ENCODE measurements around the gene CDKAL1.
"Not testable (repeated sequence)": the region's sequence is repeated elsewhere in the genome, so short reads cannot be mapped to it uniquely, and the experiment has no call there.

The CDKAL1 gene

GRCh38 chr6:20755631-20756030 is 221.4 kb downstream of the CDKAL1 start:
- no peak for DNase-seq

DNA sequence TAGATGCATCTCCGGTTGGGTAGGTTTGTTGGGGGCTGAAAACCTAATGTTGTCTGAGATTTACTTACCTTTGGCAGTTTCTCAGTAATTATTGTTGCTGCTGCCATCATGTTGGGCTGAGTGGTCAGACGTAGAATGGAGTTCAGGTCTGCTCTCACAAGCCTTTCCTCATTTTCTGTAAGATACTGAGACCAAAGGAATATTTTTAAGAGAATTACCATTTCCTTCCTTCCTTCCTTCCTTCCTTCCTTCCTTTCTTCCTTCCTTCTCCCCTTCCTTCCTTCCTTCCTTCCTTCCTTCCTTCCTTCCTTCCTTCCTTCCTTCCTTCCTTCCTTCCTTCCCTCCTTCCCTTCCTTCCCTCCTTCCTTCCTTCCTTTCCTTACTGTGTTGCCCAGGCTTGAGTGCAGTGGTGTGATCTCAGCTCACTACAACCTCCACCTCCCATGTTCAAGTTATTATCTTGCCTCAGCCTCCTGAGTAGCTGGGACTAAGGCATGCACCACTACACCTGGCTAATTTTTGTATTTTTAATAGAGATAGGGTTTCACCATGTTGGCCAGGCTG is 222.4 kb downstream of the CDKAL1 start:
- not testable (repeated sequence) for DNase-seq

DNA sequence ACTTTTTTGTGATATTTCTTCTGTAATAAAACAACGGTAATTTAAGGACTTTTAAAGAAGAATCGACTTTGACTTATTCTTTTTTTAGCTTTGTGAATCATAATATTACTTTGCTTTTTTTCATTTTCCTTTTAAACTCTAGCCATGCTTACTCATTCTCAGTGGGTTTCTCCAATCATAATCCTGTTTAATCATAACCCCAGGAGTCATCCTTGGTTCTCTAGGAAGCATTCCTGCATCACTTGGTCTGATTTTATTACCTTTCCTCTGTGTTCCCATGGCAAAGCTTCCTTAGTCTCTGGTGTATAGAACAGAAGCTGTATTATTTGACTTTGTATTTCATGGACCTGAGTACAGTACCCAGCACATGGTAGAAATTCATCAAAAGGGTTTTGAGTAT is 223.5 kb downstream of the CDKAL1 start:
- DNase-seq = no peak

- no peak for DNase-seq
Observed at GRCh38 chr6:20763296-20763695, 229.0 kb downstream of the CDKAL1 start.

- no peak for DNase-seq
Observed at GRCh38 chr6:20769631-20770030, 235.4 kb downstream of the CDKAL1 start.

DNA sequence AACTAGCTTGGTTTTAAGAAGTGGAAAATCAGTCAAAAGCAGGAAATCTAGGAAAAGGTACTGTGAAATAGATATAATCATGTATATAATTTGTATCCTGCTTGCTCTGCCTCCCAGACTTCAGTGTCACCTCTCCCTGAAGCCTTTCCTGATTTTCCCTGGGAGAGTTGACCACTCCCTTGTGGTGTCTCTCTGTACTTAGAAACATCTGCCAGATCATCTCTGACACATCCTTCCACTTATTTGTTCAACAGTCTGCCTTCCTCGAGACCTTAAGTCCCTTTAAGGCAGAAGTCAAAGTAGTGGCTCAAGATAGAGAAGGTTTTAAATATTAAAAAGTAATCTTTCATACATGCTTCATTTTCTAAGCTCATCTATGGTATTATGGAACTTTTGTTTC is 236.5 kb downstream of the CDKAL1 start:
- DNase-seq = no peak

GRCh38 chr6:20771409-20771808 is 237.2 kb downstream of the CDKAL1 start:
- no peak for DNase-seq

DNA sequence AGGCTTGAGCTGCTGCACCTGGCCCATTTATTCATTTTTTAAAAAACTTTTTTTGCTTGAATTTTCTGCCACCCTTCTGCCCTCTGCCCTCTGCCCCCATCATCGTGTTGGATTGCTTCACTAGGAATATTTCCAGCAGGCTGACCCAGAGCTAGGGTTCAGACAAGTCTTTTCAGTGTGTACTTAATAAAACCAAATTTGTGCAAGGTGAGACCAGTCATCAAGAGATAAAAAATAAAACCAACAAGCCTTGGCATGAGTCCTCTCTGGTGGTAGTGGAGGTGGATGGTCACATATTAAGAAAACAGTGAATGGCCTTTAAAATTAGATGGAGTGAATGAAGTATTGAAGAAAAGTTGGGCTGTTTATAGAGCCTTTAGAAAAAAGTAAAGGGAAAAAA is 239.6 kb downstream of the CDKAL1 start:
- DNase-seq = no peak

DNA sequence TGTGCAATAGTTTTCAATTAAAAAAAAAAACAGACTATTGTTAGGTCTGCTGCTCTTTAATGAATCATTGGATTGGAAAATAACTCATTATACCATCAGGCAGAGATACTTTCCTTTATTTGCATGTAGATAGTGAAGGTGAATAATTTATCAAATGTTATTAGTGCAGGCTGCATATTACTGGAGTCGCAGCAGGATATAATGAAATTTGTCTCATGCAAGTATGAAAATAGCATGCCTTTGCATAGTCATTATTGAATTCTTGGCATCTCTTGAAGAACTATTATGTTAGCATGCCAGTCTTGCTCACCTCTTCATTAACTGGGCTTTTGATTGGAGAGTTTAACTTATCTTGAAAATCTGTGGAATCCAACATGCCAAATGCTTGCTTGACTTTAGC is 241.7 kb downstream of the CDKAL1 start:
- no peak for DNase-seq

- no peak for DNase-seq
Observed at GRCh38 chr6:20777801-20778200, 243.5 kb downstream of the CDKAL1 start.

GRCh38 chr6:20778459-20778858 is 244.2 kb downstream of the CDKAL1 start:
- no peak for DNase-seq

GRCh38 chr6:20778912-20779311 is 244.7 kb downstream of the CDKAL1 start:
- no peak for DNase-seq

DNA sequence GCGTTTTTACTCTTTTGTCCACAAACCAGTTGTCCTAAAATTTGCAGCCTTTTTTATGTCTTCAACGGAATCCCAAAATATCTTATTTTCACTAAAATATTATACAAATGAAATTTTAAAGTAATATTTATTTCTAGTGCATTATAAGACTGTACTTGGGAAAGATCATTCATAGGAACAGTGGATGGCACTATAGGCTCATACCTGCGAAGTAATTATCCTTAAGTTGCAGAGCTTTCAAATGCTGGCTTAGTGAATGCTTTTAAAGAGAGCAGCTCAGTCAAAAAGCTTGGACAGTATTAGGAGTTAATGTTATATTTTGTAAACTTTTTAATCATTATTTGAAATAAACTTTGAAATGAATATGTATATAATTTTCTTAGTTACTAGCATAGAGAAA is 254.9 kb downstream of the CDKAL1 start:
- no peak for DNase-seq

DNA sequence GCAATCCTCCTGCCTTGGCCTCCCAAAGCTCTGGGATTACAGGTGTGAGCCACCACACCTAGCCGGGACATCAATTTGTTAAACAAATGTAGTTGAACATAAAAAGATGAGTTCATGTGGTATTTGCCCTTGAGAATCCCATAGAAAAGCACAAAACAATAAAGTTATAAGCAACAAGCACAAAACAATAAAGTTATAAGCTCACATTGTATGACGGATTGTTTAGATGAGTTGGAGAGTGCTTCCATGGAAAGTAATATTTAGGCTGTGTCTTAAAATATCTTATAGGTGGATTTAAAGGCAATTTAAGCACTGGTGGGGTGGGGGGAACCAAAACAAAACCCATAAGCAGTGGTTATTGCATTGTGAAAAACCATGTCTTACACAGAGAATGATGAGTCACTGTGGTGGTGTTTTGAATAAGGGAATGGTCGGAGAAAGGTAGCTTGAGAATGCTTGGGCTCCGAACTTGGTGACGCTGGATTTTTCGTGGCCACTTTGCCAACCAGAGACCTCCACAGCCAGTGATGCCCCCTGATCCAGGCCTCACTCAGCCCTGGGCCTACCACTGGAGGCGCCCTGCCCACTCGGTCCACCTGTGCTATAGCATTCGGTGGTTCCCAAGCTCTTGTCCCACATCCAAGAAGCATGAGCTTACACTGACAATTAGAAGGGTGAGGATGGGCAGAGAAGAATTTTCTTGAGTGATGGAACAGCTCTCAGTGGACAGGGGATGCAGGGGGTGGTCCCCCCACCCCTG is 256.0 kb downstream of the CDKAL1 start:
- DNase-seq = no peak

GRCh38 chr6:20791074-20791473 is 256.8 kb downstream of the CDKAL1 start:
- DNase-seq = no peak

DNA sequence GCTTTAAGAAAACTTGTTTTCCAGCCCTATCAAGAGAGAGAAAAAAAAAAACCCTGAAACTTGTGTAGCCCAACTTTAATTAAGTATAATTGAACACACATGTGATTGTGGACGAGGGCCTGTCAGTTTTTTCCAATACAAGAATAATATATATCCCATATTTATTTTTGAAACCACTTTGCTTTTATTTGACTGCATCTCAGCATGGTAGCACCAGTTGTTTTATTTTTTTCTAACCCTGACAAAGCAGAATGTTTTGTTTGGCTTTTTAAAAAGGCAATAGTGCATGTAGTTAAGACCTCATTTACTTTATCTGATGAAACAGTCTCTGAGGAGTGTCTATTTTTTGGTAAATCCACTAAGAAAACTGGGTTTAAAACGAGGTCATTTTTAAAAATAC is 257.7 kb downstream of the CDKAL1 start:
- DNase-seq = no peak

GRCh38 chr6:20793174-20793573 is 258.9 kb downstream of the CDKAL1 start:
- no peak for DNase-seq

GRCh38 chr6:20797597-20797996 is 263.3 kb downstream of the CDKAL1 start:
- DNase-seq = no peak

DNA sequence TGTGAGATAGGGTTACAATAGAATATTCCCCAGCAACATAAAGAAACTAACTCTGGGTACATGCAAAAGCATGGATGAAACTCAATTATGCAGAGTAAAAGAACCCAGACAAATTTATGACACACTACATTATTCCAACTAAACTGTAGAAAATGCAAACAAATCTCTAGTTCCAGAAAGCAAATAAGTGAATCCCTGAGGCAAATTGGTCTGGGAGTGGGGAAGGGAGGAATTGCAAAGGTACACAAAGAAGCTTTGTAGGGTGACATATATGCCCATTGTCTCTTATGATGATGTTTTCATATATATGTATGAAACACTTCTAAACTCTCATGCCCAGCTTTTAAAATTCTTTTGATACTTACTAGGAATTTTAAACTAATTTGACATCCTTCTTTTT is 266.0 kb downstream of the CDKAL1 start:
- DNase-seq = no peak

DNA sequence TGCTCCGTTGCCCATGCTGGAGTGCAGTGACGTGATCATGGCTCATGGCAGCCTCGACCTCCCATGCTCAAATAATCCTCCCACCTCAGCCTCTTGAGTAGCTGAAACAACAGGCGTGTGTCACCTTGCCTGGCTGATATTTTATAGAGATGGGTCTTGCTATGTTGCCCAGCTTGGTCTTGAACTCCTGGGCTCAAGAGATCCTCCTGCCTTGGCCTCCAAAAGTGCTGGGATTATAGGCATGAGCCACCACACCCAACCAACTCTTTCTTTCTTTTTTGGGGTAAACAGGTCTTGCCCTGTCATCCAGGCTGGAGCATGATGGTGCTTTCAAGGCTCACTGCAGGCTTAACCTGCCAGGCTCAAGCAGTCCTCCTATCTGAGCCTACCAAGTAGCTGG is 266.4 kb downstream of the CDKAL1 start:
- DNase-seq = no peak

GRCh38 chr6:20801595-20801994 is 267.3 kb downstream of the CDKAL1 start:
- no peak for DNase-seq

- no peak for DNase-seq
Observed at GRCh38 chr6:20802596-20802995, 268.3 kb downstream of the CDKAL1 start.

GRCh38 chr6:20805021-20805420 is 270.8 kb downstream of the CDKAL1 start:
- no peak for DNase-seq

- DNase-seq = no peak
Observed at GRCh38 chr6:20806669-20807068, 272.4 kb downstream of the CDKAL1 start.

GRCh38 chr6:20808439-20808838 is 274.2 kb downstream of the CDKAL1 start:
- DNase-seq = no peak

Data from GDM1 (cell line).